GM19193 (cell line): ENCODE measurements around the gene HPX.

ENCODE experiments used
- POLR2A ChIP-seq: IDR thresholded peaks from 4 replicates; pipeline ENCODE4 v1.6.1; 2011; ENCODE audit not compliant: insufficient read depth, insufficient read length; ENCODE audit errors: extremely low read depth

HPX gene

GRCh38 chr11:6442441-6442840 is 1.7 kb upstream of the HPX start:
- TF ChIP-seq POLR2A: no peak

- TF ChIP-seq POLR2A: no peak
Observed at GRCh38 chr11:6438979-6439571, 1.7 kb downstream of the HPX start.

- no peak for TF ChIP-seq POLR2A
Observed at GRCh38 chr11:6437993-6438392, 2.8 kb downstream of the HPX start.

GRCh38 chr11:6437423-6437822 is 3.4 kb downstream of the HPX start:
- TF ChIP-seq POLR2A: no peak

GRCh38 chr11:6433998-6434660 is 6.7 kb downstream of the HPX start:
- TF ChIP-seq POLR2A: no peak

- TF ChIP-seq POLR2A: no peak
Observed at GRCh38 chr11:6431861-6432260, 8.9 kb downstream of the HPX start.

- TF ChIP-seq POLR2A: no peak
Observed at GRCh38 chr11:6427516-6427915, 13.3 kb downstream of the HPX start.

GRCh38 chr11:6420677-6421076 is 20.1 kb downstream of the HPX start:
- TF ChIP-seq POLR2A: no peak

GRCh38 chr11:6419009-6419631 is 21.7 kb downstream of the HPX start, which contains the start of gene APBB1:
Gene APBB1, minus strand, starts transcription at chr11:6419094. Its CDS starts 7,747 bp downstream, at chr11:6411347.
- TF ChIP-seq POLR2A: no peak

- no peak for TF ChIP-seq POLR2A
Observed at GRCh38 chr11:6418557-6419008, 22.2 kb downstream of the HPX start.

- no peak for TF ChIP-seq POLR2A
Observed at GRCh38 chr11:6417907-6418556, 22.8 kb downstream of the HPX start.

- no peak for TF ChIP-seq POLR2A
Observed at GRCh38 chr11:6415797-6416196, 25.0 kb downstream of the HPX start.

- TF ChIP-seq POLR2A: no peak
Observed at GRCh38 chr11:6414874-6415328, 25.9 kb downstream of the HPX start.

- TF ChIP-seq POLR2A: no peak
Observed at GRCh38 chr11:6413791-6414201, 27.0 kb downstream of the HPX start.

- TF ChIP-seq POLR2A: no peak
Observed at GRCh38 chr11:6411594-6412031, 29.2 kb downstream of the HPX start.

- TF ChIP-seq POLR2A: no peak
Observed at GRCh38 chr11:6410695-6411430, 29.9 kb downstream of the HPX start.

GRCh38 chr11:6406370-6406769 is 34.4 kb downstream of the HPX start:
- no peak for TF ChIP-seq POLR2A
